ENCODE measurements around the gene TBX19. TPM values are rescaled to one million over a fixed set of nuclear protein-coding genes. Genes with fewer than 3 reads are reported as not detected.

Gene TBX19
- total and polyA plus RNA-seq, 7 donors = 0.12 to 0.56 (median 0.27) TPM

GRCh38 chr1:168303716-168304540 lies 23.3 kb downstream of the TBX19 start:
- TF ChIP-seq CTCF (IDR thresholded peaks at IDR 0.05) = no peak
- Histone ChIP-seq H3K36me3 (ENCODE audit: insufficient read depth in 1 of 2, low read depth in 1 of 2) (no peaks in the 10 kb centered on the region), H3K27me3 (ENCODE audit: insufficient read depth in 3 of 3, low read length in 2 of 3) (no peaks in the 10 kb centered on the region), H3K9me3 (no peaks in the 10 kb centered on the region), H3K4me3 (no peak overlapping the region), H3K4me1 (no peaks in the 10 kb centered on the region), H3K27ac (no peak overlapping the region)
- ATAC-seq (no peak), DNase-seq (no peak)
- intact Hi-C loops (cut with DNase I) = no loop called here
- WGBS, 3 donors = 89 to 92% (median 92%) methylated on average over 7 of the region's 7 CpGs

- no peaks in the 10 kb centered on the region for H3K36me3 ChIP-seq (ENCODE audit: insufficient read depth in 1 of 2, low read depth in 1 of 2)
- no peak for ATAC-seq
- no peaks in the 10 kb centered on the region for H3K4me1 ChIP-seq
- intact Hi-C loops (cut with DNase I) = no loop called here
- no peak for TF ChIP-seq CTCF (IDR thresholded peaks at IDR 0.05)
- H3K27me3 ChIP-seq (ENCODE audit: insufficient read depth in 3 of 3, low read length in 2 of 3) = no peaks in the 10 kb centered on the region
- no peaks in the 10 kb centered on the region for H3K9me3 ChIP-seq
- no peak overlapping the region for H3K4me3 ChIP-seq
- no peak for DNase-seq
- H3K27ac ChIP-seq = no peak overlapping the region
- WGBS, 3 donors = 80 to 82% (median 81%) methylated on average over 5 of the region's 5 CpGs
Measured at GRCh38 chr1:168304865-168305264, 24.2 kb downstream of the TBX19 start.

GRCh38 chr1:168312718-168313604 lies 32.3 kb downstream of the TBX19 start:
- Histone ChIP-seq H3K4me3 (no peak overlapping the region), H3K36me3 (ENCODE audit: insufficient read depth in 1 of 2, low read depth in 1 of 2) (no peaks in the 10 kb centered on the region), H3K4me1 (no peaks in the 10 kb centered on the region), H3K27me3 (ENCODE audit: insufficient read depth in 3 of 3, low read length in 2 of 3) (no peaks in the 10 kb centered on the region), H3K27ac (no peak overlapping the region), H3K9me3 (no peaks in the 10 kb centered on the region)
- WGBS, 3 donors = 89 to 92% (median 92%) methylated on average over 12 of the region's 12 CpGs
- ATAC-seq (no peak), DNase-seq (no peak)
- no peak for TF ChIP-seq CTCF (IDR thresholded peaks at IDR 0.05)
- intact Hi-C loops (cut with DNase I) = no loop called here

GRCh38 chr1:168316142-168316541 lies 35.5 kb downstream of the TBX19 start:
- intact Hi-C loops (cut with DNase I) = no loop called here
- Histone ChIP-seq H3K4me3 (no peak overlapping the region), H3K27ac (no peak overlapping the region), H3K9me3 (no peaks in the 10 kb centered on the region), H3K36me3 (ENCODE audit: insufficient read depth in 1 of 2, low read depth in 1 of 2) (no peaks in the 10 kb centered on the region), H3K27me3 (ENCODE audit: insufficient read depth in 3 of 3, low read length in 2 of 3) (no peaks in the 10 kb centered on the region), H3K4me1 (peaks cover 8% of the 10 kb centered on the region)
- no peak for TF ChIP-seq CTCF (IDR thresholded peaks at IDR 0.05)
- WGBS, 3 donors = 92 to 96% (median 95%) methylated on average over 1 of the region's 1 CpG
- DNase-seq (no peak), ATAC-seq (no peak)

Data from psoas muscle (tissue), 8 donors.